KMS-11 (cell line): ENCODE results near the gene ULK2.

Experiments
- H2AFZ ChIP-seq: fragments of 200-600 bp; sonication (generic); 2 replicates; pipeline ENCODE4 v1.6.1; 2016; ENCODE audit warnings: antibody characterized with exemption, mixed run types, low read depth
- H3K27ac ChIP-seq: fragments of 200-600 bp; sonication (generic); 2 replicates; pipeline ENCODE4 v1.6.1; 2016; ENCODE audit warnings: mild to moderate bottlenecking, mixed run types
- H3K27me3 ChIP-seq: fragments of 200-600 bp; sonication (generic); 2 replicates; pipeline ENCODE4 v1.6.1; 2017; ENCODE audit warnings: mild to moderate bottlenecking, low read depth, mixed run types, moderate library complexity; ENCODE audit not compliant: insufficient read depth
- H3K36me3 ChIP-seq: fragments of 200-600 bp; sonication (generic); 2 replicates; pipeline ENCODE4 v1.6.1; 2017; ENCODE audit warnings: mild to moderate bottlenecking, mixed run types; ENCODE audit not compliant: insufficient read depth
- H3K4me1 ChIP-seq: fragments of 200-600 bp; sonication (generic); 2 replicates; pipeline ENCODE4 v1.6.1; 2016; ENCODE audit warnings: mild to moderate bottlenecking, low read depth, mixed run types; ENCODE audit not compliant: poor library complexity, severe bottlenecking
- H3K4me2 ChIP-seq: fragments of 200-600 bp; sonication (generic); 2 replicates; pipeline ENCODE4 v1.7.0; 2016; ENCODE audit warnings: mild to moderate bottlenecking, mixed run types
- H3K4me3 ChIP-seq: fragments of 200-600 bp; sonication (generic); IDR thresholded peaks from 2 replicates; pipeline ENCODE4 v1.6.1; 2017; ENCODE audit warnings: low read depth, low read length, mixed read lengths; ENCODE audit not compliant: insufficient read depth
- H3K79me2 ChIP-seq: fragments of 200-600 bp; sonication (generic); 2 replicates; pipeline ENCODE4 v1.6.1; 2016; ENCODE audit warnings: low read depth, mixed run types; ENCODE audit not compliant: insufficient read depth
- H3K9ac ChIP-seq: fragments of 200-600 bp; sonication (generic); 2 replicates; pipeline ENCODE4 v1.6.1; 2016; ENCODE audit warnings: mild to moderate bottlenecking, mixed run types
- H4K20me1 ChIP-seq: fragments of 200-600 bp; sonication (generic); 2 replicates; pipeline ENCODE4 v1.6.1; 2016; ENCODE audit warnings: mild to moderate bottlenecking, mixed run types; ENCODE audit not compliant: insufficient read depth
- TF ChIP-seq, protein P1 (sequence below): fragments of 200-600 bp; sonication (generic); conservative IDR thresholded peaks from 2 replicates; pipeline ENCODE4 v1.6.1; 2017; ENCODE audit warnings: low read depth, mild to moderate bottlenecking, antibody characterized with exemption, low read length, moderate library complexity, mixed read lengths

Gene ULK2

DNA sequence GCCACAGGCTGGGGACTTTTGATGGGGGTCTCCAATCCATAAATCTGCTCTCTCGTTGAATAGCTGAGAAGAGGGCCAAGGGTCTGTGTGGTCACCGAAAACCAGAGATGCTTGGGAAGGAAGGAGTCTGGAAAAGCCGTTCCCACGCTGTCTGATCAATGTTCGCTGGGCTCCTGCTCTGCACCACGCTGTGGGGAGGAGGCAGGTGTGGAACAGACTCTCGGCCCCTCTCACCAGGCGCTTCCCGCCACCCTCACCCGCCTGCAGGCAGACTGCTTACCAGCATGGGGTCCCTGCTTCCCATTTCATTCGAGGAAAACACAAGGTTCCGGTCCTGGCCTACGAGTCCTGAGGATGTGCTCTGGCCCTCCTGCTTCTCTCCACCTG, 118.9 kb downstream of the ULK2 start:
- H4K20me1 ChIP-seq, result no peaks in the 10 kb centered on the region
- H2AFZ ChIP-seq, result no peak overlapping the region

DNA sequence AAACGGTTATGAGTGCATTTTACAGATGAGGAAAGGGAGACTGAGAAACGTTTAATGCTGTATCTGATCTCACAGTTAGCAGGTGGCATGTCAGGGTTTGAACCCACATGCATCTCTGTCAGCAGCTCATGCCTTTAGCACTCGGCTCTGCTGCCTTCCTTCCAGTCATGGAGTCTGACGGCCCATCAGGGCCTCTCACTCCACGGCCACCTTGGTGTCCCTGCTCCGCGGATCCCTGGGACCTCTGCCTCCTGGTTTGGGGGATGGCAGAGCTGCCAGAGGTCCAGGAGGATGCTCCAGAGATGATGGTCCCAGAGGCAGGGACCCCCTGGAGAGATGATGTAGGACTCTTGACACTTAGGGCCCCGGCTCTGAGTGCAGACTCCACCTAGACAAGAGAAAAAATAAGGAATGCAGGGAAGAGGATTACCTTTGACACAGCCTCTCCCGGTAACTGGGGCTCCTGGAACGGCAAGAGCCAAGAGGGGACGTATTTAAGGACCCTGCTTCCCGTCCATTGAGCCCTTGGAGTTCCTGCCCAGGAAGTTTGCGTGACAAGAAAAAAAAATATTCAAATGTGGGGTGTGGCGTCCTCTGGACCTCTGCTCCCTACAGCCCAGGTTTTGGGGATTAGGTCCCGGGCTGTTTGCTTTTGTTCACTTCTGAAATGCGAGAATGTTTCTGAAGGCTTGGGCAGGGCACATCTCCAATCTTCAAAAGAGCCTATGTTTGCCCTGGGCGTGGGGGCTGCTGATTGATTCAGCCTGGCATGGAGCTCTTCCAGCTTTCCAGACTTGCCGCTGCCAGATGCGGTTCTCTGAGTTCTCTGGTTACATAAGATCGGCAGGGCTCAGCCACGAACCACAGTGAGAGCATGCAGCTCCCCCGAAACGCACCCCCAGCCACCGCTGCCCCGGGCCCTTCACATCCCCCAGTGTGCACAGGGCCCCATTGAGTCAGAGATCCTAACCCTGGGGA, 119.6 kb downstream of the ULK2 start, which contains the start of gene ALDH3A1:
Gene ALDH3A1, minus strand, starts transcription at position 470 of the 978 bp plus-strand sequence. CDS start 3,169 bp downstream, outside the sequence.
- H3K27me3 ChIP-seq, result no peaks in the 10 kb centered on the region
- TF ChIP-seq, protein P1, sequence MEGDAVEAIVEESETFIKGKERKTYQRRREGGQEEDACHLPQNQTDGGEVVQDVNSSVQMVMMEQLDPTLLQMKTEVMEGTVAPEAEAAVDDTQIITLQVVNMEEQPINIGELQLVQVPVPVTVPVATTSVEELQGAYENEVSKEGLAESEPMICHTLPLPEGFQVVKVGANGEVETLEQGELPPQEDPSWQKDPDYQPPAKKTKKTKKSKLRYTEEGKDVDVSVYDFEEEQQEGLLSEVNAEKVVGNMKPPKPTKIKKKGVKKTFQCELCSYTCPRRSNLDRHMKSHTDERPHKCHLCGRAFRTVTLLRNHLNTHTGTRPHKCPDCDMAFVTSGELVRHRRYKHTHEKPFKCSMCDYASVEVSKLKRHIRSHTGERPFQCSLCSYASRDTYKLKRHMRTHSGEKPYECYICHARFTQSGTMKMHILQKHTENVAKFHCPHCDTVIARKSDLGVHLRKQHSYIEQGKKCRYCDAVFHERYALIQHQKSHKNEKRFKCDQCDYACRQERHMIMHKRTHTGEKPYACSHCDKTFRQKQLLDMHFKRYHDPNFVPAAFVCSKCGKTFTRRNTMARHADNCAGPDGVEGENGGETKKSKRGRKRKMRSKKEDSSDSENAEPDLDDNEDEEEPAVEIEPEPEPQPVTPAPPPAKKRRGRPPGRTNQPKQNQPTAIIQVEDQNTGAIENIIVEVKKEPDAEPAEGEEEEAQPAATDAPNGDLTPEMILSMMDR, result no peak
- H3K36me3 ChIP-seq, result no peaks in the 10 kb centered on the region
- H3K4me2 ChIP-seq, result no peak within 1 kb of the TSS
- H3K9ac ChIP-seq, result no peak within 1 kb of the TSS
- H4K20me1 ChIP-seq, result no peaks in the 10 kb centered on the region
- H3K4me3 ChIP-seq, result no peak within 1 kb of the TSS
- no peak within 1 kb of the TSS for H3K27ac ChIP-seq
- no peaks in the 10 kb centered on the region for H3K79me2 ChIP-seq
- H3K4me1 ChIP-seq, result no peaks in the 10 kb centered on the region
- no peak within 1 kb of the TSS for H2AFZ ChIP-seq

More for the DNA sequence above, 118.9 kb downstream of the ULK2 start:
- H3K4me2 ChIP-seq, result no peak overlapping the region
- H3K4me1 ChIP-seq, result no peaks in the 10 kb centered on the region
- no peaks in the 10 kb centered on the region for H3K36me3 ChIP-seq
- no peak overlapping the region for H3K9ac ChIP-seq
- H3K27me3 ChIP-seq, result no peaks in the 10 kb centered on the region
- no peaks in the 10 kb centered on the region for H3K79me2 ChIP-seq
- no peak overlapping the region for H3K27ac ChIP-seq
- H3K4me3 ChIP-seq, result no peak overlapping the region
- TF ChIP-seq, protein P1, result no peak

DNA sequence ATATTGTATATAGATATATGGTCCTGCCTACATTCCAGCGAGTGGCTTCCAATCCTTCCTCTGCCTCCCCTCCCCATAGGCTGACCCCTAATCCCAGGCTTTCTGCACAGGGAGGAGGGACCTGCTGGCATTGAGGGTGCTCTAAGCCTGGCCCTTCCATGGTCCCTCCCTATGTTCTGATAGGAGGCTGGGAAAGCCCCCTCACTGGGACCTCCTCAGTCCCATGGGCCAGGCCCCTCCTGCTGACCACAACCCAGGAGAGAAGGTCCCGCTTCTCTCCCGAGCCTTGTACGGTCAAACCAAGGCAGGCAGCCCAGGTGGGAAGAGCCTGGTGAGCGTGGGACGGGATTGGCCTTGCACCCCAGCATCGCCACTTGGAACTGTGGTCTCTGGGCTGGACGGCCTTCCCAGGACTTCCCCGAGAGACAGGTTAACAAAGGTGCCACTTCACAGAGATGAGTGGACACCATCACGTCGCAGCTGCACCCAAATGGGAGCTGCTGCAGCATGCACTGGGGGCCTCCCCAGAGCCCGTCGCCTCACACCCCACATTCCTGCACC, 120.5 kb downstream of the ULK2 start:
- H4K20me1 ChIP-seq, result no peaks in the 10 kb centered on the region
- H3K9ac ChIP-seq, result no peak overlapping the region
- no peak overlapping the region for H2AFZ ChIP-seq
- no peaks in the 10 kb centered on the region for H3K79me2 ChIP-seq
- H3K27ac ChIP-seq, result no peak overlapping the region
- no peaks in the 10 kb centered on the region for H3K36me3 ChIP-seq
- H3K4me3 ChIP-seq, result no peak overlapping the region
- H3K4me2 ChIP-seq, result no peak overlapping the region
- TF ChIP-seq, protein P1, result no peak
- H3K27me3 ChIP-seq, result no peaks in the 10 kb centered on the region
- no peaks in the 10 kb centered on the region for H3K4me1 ChIP-seq

DNA sequence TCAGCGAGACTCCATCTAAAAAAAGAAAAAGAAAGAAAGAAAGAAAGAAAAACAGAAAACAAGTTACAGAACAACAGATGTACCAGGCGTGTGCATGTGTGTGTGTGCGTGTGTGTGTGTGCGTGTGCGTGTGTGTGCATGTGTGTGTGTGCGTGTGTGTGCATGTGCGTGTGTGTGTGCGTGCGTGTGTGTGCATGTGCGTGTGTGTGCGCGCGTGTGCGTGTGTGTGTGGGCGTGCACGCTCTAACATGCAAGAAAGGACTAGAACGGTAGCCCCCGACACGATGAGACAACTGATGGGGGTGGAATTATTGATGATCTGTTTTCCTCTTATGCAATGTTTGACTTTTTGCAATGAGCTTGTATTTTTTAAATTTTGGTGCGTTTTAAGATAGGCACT, 121.2 kb downstream of the ULK2 start:
- no peaks in the 10 kb centered on the region for H3K36me3 ChIP-seq
- no peaks in the 10 kb centered on the region for H3K79me2 ChIP-seq
- H4K20me1 ChIP-seq, result no peaks in the 10 kb centered on the region
- H3K27me3 ChIP-seq, result no peaks in the 10 kb centered on the region
- H3K4me2 ChIP-seq, result no peak overlapping the region
- H3K4me3 ChIP-seq, result no peak overlapping the region
- no peaks in the 10 kb centered on the region for H3K4me1 ChIP-seq
- no peak overlapping the region for H3K9ac ChIP-seq
- no peak overlapping the region for H3K27ac ChIP-seq
- TF ChIP-seq, protein P1, result no peak
- no peak overlapping the region for H2AFZ ChIP-seq
